ENCODE data around the gene CREG2. TPM values are rescaled to one million over a fixed set of nuclear protein-coding genes. Genes with fewer than 3 reads are reported as not detected.

Gene CREG2
- total RNA-seq, 1 donor from 2014 or later: not detected

- Mint-ChIP-seq H3K36me3 (ENCODE audit: low read depth) (peaks cover 45% of the 10 kb centered on the region), H3K4me3 (ENCODE audit: low read depth) (peak overlapping the region; percentile 91), H3K27ac (peak overlapping the region; percentile 74), H3K4me1 (ENCODE audit: low read depth) (peaks cover 58% of the 10 kb centered on the region), H3K27me3 (ENCODE audit: low read depth) (no peaks in the 10 kb centered on the region), H3K9me3 (no peaks in the 10 kb centered on the region)
- intact Hi-C loops (cut with micrococcal nuclease): loop anchor here (5.0 to 10.0 kb wide), 4 partner anchors 303 to 721 kb away; partner anchors contain the start of gene RPL31
- no peak for DNase-seq (ENCODE audit: low spot score)
Measured at GRCh38 chr2:101305492-101306078, 81.7 kb downstream of the CREG2 start.

GRCh38 chr2:101305035-101305434 lies 82.3 kb downstream of the CREG2 start:
- peak overlapping the region; percentile 74 for H3K27ac Mint-ChIP-seq
- DNase-seq (ENCODE audit: low spot score): no peak
- intact Hi-C loops (cut with micrococcal nuclease): loop anchor here (5.0 to 10.0 kb wide), 4 partner anchors 303 to 720 kb away; partner anchors contain the start of gene RPL31
- peak overlapping the region; percentile 91 for H3K4me3 Mint-ChIP-seq (ENCODE audit: low read depth)
- peaks cover 47% of the 10 kb centered on the region for H3K36me3 Mint-ChIP-seq (ENCODE audit: low read depth)
- no peaks in the 10 kb centered on the region for H3K9me3 Mint-ChIP-seq
- peaks cover 54% of the 10 kb centered on the region for H3K4me1 Mint-ChIP-seq (ENCODE audit: low read depth)
- no peaks in the 10 kb centered on the region for H3K27me3 Mint-ChIP-seq (ENCODE audit: low read depth)

- DNase-seq (ENCODE audit: low spot score): no peak
- H3K27ac Mint-ChIP-seq: no peak overlapping the region
- H3K9me3 Mint-ChIP-seq: no peaks in the 10 kb centered on the region
- intact Hi-C loops (cut with micrococcal nuclease): loop anchor here (10.0 kb wide), 2 partner anchors 521 to 719 kb away; no protein-coding TSS in a partner anchor
- peaks cover 56% of the 10 kb centered on the region for H3K36me3 Mint-ChIP-seq (ENCODE audit: low read depth)
- H3K4me1 Mint-ChIP-seq (ENCODE audit: low read depth): peaks cover 56% of the 10 kb centered on the region
- H3K27me3 Mint-ChIP-seq (ENCODE audit: low read depth): no peaks in the 10 kb centered on the region
- H3K4me3 Mint-ChIP-seq (ENCODE audit: low read depth): no peak overlapping the region
Measured at GRCh38 chr2:101303688-101304087, 83.6 kb downstream of the CREG2 start.

GRCh38 chr2:101302016-101302415 lies 85.3 kb downstream of the CREG2 start:
- intact Hi-C loops (cut with micrococcal nuclease): loop anchor here (10.0 kb wide), 2 partner anchors 523 to 717 kb away; no protein-coding TSS in a partner anchor
- Mint-ChIP-seq H3K4me1 (ENCODE audit: low read depth) (peaks cover 62% of the 10 kb centered on the region), H3K36me3 (ENCODE audit: low read depth) (peaks cover 59% of the 10 kb centered on the region)

GRCh38 chr2:101300836-101301235 lies 86.5 kb downstream of the CREG2 start:
- no peaks in the 10 kb centered on the region for H3K27me3 Mint-ChIP-seq (ENCODE audit: low read depth)
- peaks cover 55% of the 10 kb centered on the region for H3K36me3 Mint-ChIP-seq (ENCODE audit: low read depth)
- H3K9me3 Mint-ChIP-seq: no peaks in the 10 kb centered on the region
- H3K4me3 Mint-ChIP-seq (ENCODE audit: low read depth): no peak overlapping the region
- H3K4me1 Mint-ChIP-seq (ENCODE audit: low read depth): peaks cover 60% of the 10 kb centered on the region
- intact Hi-C loops (cut with micrococcal nuclease): loop anchor here (10.0 kb wide), 2 partner anchors 524 to 716 kb away; no protein-coding TSS in a partner anchor
- H3K27ac Mint-ChIP-seq: no peak overlapping the region
- DNase-seq (ENCODE audit: low spot score): no peak

More at GRCh38 chr2:101302016-101302415, 85.3 kb downstream of the CREG2 start:
- Mint-ChIP-seq H3K27ac (no peak overlapping the region), H3K27me3 (ENCODE audit: low read depth) (no peaks in the 10 kb centered on the region), H3K9me3 (no peaks in the 10 kb centered on the region), H3K4me3 (ENCODE audit: low read depth) (no peak overlapping the region)
- DNase-seq (ENCODE audit: low spot score): no peak

- Mint-ChIP-seq H3K4me1 (ENCODE audit: low read depth) (peaks cover 53% of the 10 kb centered on the region), H3K27ac (no peak overlapping the region), H3K27me3 (ENCODE audit: low read depth) (no peaks in the 10 kb centered on the region), H3K36me3 (ENCODE audit: low read depth) (peaks cover 48% of the 10 kb centered on the region), H3K4me3 (ENCODE audit: low read depth) (no peak overlapping the region), H3K9me3 (no peaks in the 10 kb centered on the region)
- intact Hi-C loops (cut with micrococcal nuclease): loop anchor here (10.0 kb wide), 2 partner anchors 525 to 715 kb away; no protein-coding TSS in a partner anchor
- no peak for DNase-seq (ENCODE audit: low spot score)
Measured at GRCh38 chr2:101300164-101300563, 87.1 kb downstream of the CREG2 start.

GRCh38 chr2:101299604-101300003 lies 87.7 kb downstream of the CREG2 start:
- no peaks in the 10 kb centered on the region for H3K27me3 Mint-ChIP-seq (ENCODE audit: low read depth)
- peaks cover 50% of the 10 kb centered on the region for H3K36me3 Mint-ChIP-seq (ENCODE audit: low read depth)
- H3K9me3 Mint-ChIP-seq: no peaks in the 10 kb centered on the region
- no peak for DNase-seq (ENCODE audit: low spot score)
- peaks cover 50% of the 10 kb centered on the region for H3K4me1 Mint-ChIP-seq (ENCODE audit: low read depth)
- H3K27ac Mint-ChIP-seq: no peak overlapping the region
- intact Hi-C loops (cut with micrococcal nuclease): loop anchor here (10.0 kb wide), 2 partner anchors 525 to 715 kb away; no protein-coding TSS in a partner anchor
- no peak overlapping the region for H3K4me3 Mint-ChIP-seq (ENCODE audit: low read depth)

- no peak for DNase-seq (ENCODE audit: low spot score)
- no peaks in the 10 kb centered on the region for H3K27me3 Mint-ChIP-seq (ENCODE audit: low read depth)
- intact Hi-C loops (cut with micrococcal nuclease): no loop called here
- no peaks in the 10 kb centered on the region for H3K9me3 Mint-ChIP-seq
- H3K4me1 Mint-ChIP-seq (ENCODE audit: low read depth): peaks cover 35% of the 10 kb centered on the region
- H3K36me3 Mint-ChIP-seq (ENCODE audit: low read depth): peaks cover 54% of the 10 kb centered on the region
- H3K4me3 Mint-ChIP-seq (ENCODE audit: low read depth): no peak overlapping the region
- H3K27ac Mint-ChIP-seq: no peak overlapping the region
Measured at GRCh38 chr2:101297383-101297782, 89.9 kb downstream of the CREG2 start.

- no peak for DNase-seq (ENCODE audit: low spot score)
- H3K27me3 Mint-ChIP-seq (ENCODE audit: low read depth): no peaks in the 10 kb centered on the region
- H3K9me3 Mint-ChIP-seq: no peaks in the 10 kb centered on the region
- H3K36me3 Mint-ChIP-seq (ENCODE audit: low read depth): peaks cover 51% of the 10 kb centered on the region
- H3K4me1 Mint-ChIP-seq (ENCODE audit: low read depth): peaks cover 29% of the 10 kb centered on the region
- H3K4me3 Mint-ChIP-seq (ENCODE audit: low read depth): no peak overlapping the region
- no peak overlapping the region for H3K27ac Mint-ChIP-seq
- intact Hi-C loops (cut with micrococcal nuclease): no loop called here
Measured at GRCh38 chr2:101296371-101296770, 90.9 kb downstream of the CREG2 start.

GRCh38 chr2:101295895-101296294 lies 91.4 kb downstream of the CREG2 start:
- Mint-ChIP-seq H3K27me3 (ENCODE audit: low read depth) (no peaks in the 10 kb centered on the region), H3K4me3 (ENCODE audit: low read depth) (no peak overlapping the region), H3K27ac (no peak overlapping the region), H3K4me1 (ENCODE audit: low read depth) (peaks cover 27% of the 10 kb centered on the region), H3K9me3 (no peaks in the 10 kb centered on the region), H3K36me3 (ENCODE audit: low read depth) (peaks cover 50% of the 10 kb centered on the region)
- intact Hi-C loops (cut with micrococcal nuclease): no loop called here
- no peak for DNase-seq (ENCODE audit: low spot score)

Other genes starting within 250 kb of the CREG2 start
- 0.87 and 1.3 TPM in 2 replicates for gene TBC1D8, start 236.1 kb downstream of the CREG2 start, total RNA-seq
- gene CNOT11, start 134.6 kb downstream of the CREG2 start, total RNA-seq: 64.0 and 77.6 TPM in 2 replicates
- 50.4 and 54.9 TPM in 2 replicates for gene RNF149, start 78.8 kb downstream of the CREG2 start, total RNA-seq
- 1.3 and 1.6 TPM in 2 replicates for gene RFX8, start 87.6 kb upstream of the CREG2 start, total RNA-seq